OCI-LY3 (cell line): ENCODE results near the gene AQP12A.
A peak's percentile ranks its signal among the peaks of the same experiment; 100 is the strongest.

Experiments used
- EZH2phosphoT487 ChIP-seq: fragments of 200-600 bp; shearing (Covaris generic); IDR thresholded peaks from 2 replicates; pipeline ENCODE4 v1.6.1; 2018; ENCODE audit warnings: antibody characterized with exemption, mixed run types, low read depth
- TF ChIP-seq, protein P1 (sequence below): fragments of 200-600, 300-600 bp; sonication (generic); IDR thresholded peaks from 2 replicates; pipeline ENCODE4 v1.5.1; 2014; ENCODE audit warnings: antibody characterized with exemption, low read length, low read depth

DNA sequence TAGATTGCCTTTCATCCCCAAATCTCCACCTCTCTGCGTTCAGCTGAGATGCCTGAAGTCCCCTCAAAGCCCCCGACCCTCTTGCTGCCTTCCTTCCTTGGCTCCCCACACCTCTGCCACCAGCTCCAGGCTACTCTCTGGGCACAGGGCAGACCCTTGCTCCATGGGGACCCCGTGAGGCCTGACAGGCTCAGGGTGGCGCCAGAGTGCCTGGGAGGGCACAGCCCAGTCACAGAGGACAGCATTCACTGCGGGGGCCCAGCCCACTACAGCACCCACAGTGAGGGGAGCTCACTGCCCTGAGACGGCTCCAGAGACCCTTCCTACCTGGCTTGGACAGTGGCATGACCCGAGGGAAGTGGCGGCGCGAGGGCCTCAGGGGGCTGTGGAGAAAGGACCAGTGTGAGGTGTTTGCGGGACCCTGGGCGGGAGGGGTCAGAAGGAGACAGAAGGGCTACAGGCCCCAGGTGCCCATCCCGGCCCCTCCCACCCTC is 51.0 kb downstream of the AQP12A start:
- TF ChIP-seq, protein P1, sequence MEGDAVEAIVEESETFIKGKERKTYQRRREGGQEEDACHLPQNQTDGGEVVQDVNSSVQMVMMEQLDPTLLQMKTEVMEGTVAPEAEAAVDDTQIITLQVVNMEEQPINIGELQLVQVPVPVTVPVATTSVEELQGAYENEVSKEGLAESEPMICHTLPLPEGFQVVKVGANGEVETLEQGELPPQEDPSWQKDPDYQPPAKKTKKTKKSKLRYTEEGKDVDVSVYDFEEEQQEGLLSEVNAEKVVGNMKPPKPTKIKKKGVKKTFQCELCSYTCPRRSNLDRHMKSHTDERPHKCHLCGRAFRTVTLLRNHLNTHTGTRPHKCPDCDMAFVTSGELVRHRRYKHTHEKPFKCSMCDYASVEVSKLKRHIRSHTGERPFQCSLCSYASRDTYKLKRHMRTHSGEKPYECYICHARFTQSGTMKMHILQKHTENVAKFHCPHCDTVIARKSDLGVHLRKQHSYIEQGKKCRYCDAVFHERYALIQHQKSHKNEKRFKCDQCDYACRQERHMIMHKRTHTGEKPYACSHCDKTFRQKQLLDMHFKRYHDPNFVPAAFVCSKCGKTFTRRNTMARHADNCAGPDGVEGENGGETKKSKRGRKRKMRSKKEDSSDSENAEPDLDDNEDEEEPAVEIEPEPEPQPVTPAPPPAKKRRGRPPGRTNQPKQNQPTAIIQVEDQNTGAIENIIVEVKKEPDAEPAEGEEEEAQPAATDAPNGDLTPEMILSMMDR: peak; percentile 16; the same call in 1 of the 2 replicates
- no peak for TF ChIP-seq EZH2phosphoT487
